NCI-H1436 (cell line): ENCODE measurements around the gene CLDN10.
A peak's percentile ranks its signal among the peaks of the same experiment; 100 is the strongest.
"Not testable (repeated sequence)": the region's sequence is repeated elsewhere in the genome, so short reads cannot be mapped to it uniquely, and the experiment has no call there.

Source experiments
- DNase-seq: peaks from one replicate; lab custom pipeline; 2025; lab: John Stamatoyannopoulos, UW

The CLDN10 gene, protein sequence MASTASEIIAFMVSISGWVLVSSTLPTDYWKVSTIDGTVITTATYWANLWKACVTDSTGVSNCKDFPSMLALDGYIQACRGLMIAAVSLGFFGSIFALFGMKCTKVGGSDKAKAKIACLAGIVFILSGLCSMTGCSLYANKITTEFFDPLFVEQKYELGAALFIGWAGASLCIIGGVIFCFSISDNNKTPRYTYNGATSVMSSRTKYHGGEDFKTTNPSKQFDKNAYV

GRCh38 chr13:95552539-95553441, at the start of gene CLDN10:
Gene CLDN10 (plus strand): TSS chr13:95552720. CDS start chr13:95552754, 34 bp downstream.
- DNase-seq, result no peak

GRCh38 chr13:95503662-95504061, 48.9 kb upstream of the CLDN10 start:
- no peak for DNase-seq

- DNase-seq, result no peak
Observed at GRCh38 chr13:95505265-95505664, 47.3 kb upstream of the CLDN10 start.

DNA sequence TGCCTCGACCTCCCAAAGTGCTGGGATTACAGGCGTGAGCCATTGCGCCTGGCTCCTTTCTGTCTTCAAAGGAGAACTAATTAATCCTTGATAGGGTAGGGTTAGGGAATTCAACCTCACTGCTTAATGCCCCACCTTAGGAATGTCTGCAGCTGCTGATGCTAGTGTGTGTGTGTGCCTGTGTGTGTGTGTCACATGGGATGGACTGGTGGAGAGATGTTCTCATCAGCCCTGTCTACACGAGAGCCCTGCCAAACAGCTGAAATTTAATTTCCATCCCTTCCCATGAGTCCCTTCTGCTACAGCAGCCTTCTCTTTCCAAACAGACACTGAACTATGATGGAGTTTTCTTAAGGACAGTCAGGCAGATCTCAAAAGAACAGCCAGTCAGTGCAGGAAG, 46.5 kb upstream of the CLDN10 start:
- no peak for DNase-seq

DNA sequence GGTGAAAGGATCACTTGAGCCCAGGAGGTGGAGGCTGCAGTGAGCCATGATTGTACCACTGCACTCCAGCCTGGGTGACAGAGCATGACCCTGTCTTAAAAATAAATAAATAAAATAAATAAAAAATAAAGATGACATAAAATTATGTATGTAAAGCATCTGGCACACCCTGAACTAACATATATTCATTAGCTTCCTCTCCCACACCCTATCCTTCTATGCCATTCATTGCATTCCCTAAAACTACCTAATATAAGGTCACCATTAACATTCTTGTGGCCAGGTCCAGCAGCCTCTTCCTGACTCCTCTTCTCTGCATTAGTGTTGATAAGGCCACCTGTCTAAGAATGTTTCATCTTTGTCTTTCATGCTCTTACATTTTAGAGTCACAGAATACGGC, 44.5 kb upstream of the CLDN10 start:
- no peak for DNase-seq

DNA sequence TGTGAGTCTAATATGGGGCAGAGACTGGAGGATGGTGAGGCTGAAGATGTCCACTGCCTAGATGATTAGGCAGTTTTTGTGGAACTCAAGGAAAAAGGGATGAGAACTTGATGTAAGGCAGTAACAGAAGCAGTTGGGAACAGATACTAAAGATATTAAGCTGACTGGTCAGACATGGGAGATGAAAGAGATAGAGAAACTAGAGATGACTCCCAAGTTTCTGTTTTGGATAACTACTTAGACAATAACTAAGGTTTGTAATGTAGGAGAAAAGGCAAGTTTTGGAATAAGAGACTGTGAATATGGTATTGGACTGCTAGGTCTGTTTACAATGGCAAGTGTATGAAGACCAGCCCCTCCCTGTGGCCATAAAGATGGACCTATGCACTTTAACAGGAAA, 43.5 kb upstream of the CLDN10 start:
- DNase-seq, result no peak

- DNase-seq, result no peak
Observed at GRCh38 chr13:95509521-95510310, 42.8 kb upstream of the CLDN10 start.

DNA sequence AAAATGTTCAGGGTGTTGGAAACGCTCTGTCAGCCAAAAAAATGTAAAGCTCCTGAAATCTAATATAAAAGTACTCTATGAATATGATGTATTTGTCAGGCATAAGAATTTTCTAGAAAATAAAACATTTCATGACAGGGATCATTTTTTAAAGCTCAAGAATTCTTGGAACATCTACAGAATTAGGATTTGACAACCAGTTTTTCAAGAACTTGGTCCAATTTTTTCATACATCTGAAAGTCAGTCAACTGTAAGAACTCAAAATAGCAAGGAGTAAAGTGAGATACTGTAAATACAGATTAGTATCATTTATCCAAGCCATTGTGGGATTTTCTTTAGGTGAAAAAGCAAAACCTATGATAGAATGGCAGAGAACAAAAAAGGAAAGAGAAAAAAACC, 41.6 kb upstream of the CLDN10 start:
- DNase-seq, result no peak

GRCh38 chr13:95512424-95512823, 40.1 kb upstream of the CLDN10 start:
- no peak for DNase-seq

GRCh38 chr13:95512957-95513356, 39.6 kb upstream of the CLDN10 start:
- DNase-seq, result no peak

DNA sequence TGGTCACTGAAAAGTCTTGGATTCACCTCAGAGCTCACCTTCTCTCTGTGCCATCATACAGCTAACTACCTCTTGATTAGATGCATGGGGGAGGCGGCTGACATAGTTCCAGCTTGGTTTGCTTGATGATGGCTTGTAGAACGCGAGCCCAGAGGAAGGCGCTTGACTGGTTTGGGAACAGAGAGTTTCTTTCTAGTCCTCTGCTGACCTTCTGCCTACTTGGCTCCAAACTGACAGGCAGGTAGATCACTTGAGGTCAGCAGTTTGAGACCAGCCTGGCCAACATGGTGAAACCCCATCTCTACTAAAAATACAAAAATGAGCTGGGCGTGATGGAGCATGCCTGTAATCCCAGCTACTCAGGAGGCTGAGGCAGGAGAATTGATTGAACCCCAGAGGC, 36.9 kb upstream of the CLDN10 start:
- not testable (repeated sequence) for DNase-seq

- no peak for DNase-seq
Observed at GRCh38 chr13:95516021-95516420, 36.5 kb upstream of the CLDN10 start.

GRCh38 chr13:95516492-95516891, 36.0 kb upstream of the CLDN10 start:
- no peak for DNase-seq

- no peak for DNase-seq
Observed at GRCh38 chr13:95523598-95523997, 28.9 kb upstream of the CLDN10 start.

DNA sequence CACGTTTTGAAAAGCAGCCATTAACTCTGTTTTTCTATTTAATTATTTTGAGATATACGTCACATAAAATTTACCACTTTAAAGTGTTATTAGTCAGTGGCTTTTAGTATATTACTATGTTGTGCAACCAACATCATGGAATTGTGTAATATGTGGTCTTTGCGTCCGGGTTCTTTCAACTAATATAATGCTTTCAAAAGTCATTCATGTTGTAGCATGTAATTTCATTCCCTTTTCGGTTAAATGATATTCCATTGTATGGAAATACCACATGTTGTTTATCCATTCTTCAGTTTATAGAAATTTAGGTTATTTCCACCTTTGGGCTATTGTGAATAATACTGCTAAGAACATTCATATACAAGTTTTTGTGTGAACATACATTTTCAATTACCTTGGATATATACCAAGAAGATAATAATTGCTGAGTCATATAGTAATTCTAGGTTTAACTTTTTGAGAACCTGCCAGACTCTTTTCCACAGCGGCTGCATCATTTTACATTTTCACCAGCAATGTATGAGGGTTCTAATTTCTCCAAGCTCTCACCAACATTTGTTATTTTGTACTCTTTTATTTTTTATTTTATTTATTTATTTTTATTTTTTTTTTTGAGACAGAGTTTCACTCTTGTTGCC, 28.1 kb upstream of the CLDN10 start:
- no peak for DNase-seq

DNA sequence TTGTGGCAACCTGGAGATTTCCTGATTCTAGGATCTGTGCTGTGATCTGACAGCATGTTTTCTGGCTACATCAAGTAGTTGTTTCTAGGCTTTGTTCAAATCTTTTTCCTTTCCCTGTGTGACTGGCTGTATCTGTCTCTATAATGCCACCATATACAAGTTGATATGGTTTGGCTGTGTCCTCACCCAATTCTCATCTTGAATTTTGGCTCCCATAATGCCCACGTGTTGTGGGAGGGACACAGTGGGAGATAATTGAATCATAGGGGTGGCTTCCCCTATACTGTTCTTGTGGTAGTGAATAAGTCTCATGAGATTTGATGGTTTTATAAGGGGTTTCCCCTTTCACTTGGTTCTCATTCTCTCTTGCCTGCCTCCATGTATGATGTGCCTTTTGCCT, 24.6 kb upstream of the CLDN10 start:
- DNase-seq, result no peak

DNA sequence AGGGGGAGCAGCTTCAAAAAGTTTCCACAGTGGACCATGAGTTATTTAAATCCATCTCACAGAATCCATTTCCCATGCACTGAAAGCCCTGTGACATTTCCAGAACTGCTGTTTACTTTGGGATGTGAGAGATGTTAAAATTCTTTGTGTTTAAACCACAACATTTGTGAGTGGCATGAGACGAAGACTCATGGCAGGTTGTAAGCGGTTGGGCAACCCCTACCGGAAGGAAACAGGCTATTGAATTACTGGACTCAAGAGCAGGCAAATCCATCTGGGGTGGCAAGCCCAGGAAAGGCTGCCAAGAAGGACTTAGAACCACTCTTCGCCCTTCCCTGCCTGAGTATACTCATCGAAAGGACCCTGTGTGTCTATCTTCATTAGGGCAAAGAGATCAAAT, 22.3 kb upstream of the CLDN10 start:
- DNase-seq, result peak; percentile 9

- no peak for DNase-seq
Observed at GRCh38 chr13:95533545-95534160, 18.9 kb upstream of the CLDN10 start.

DNA sequence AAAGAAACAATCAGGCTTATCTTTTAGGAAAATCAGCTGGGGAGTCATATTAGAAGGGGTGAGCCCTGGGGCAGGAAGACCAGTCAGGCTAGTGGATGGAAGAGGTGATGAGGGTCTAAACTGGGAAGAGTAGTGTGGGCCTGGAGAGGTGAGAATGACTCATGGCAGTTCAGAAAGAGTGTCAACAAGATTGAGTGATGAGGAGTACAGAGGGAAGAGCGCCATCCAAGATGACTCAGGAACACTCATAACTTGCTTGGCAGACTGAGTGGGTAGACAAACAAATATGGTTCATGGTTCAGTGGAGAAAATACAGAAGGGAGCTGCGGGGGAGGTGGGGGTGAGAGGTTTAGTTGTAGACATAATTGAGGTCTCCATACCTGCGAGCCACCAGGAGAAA, 17.3 kb upstream of the CLDN10 start:
- no peak for DNase-seq

- peak; percentile 3 for DNase-seq
Observed at GRCh38 chr13:95536632-95537241, 15.8 kb upstream of the CLDN10 start.

DNA sequence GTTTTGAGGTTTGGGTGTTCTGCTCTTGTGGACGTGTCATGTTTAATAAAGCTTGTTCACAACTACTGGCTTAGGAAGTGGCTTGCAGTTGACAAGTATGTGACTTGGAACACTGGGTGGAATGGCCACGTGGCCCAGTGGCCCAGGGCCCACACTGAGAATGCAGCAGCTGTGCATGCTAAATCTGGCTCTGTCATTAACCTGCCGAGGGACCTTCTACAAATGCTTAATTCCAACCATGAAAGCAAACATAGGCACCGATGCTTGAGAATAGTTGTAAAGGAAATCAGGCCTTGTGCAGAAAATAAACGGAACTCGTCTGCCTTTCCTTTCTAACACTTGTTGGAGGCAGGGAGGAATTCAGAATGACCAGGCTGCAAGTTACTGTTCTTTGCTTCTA, 11.6 kb upstream of the CLDN10 start:
- no peak for DNase-seq
